Measurements from ENCODE around the gene MAGOH. TPM values are rescaled to one million over a fixed set of nuclear protein-coding genes. Genes with fewer than 3 reads are reported as not detected.

Gene MAGOH
- total and polyA plus RNA-seq, 2 donors (not counting 1 experiment from before 2014, with no cell fraction given), result 10.8 to 45.6 TPM

- Histone ChIP-seq H3K4me2 (replicated peaks; ENCODE audit: low read depth, low read length, poor library complexity, severe bottlenecking) (no peak overlapping the region), H2AFZ (ENCODE audit: insufficient read depth, low read depth, low read length, poor library complexity, severe bottlenecking) (no peak overlapping the region), H3K27ac (ENCODE audit: low read length in 2 of 2) (no peak overlapping the region), H3K9me3 (ENCODE audit: control extremely low read depth in 1 of 3, control insufficient read depth in 2 of 3, insufficient read depth in 1 of 3, low read length in 2 of 3) (no peaks in the 10 kb centered on the region), H3K4me1 (ENCODE audit: control insufficient read depth in 2 of 2, insufficient read depth in 2 of 2, low read length in 2 of 2) (peaks cover 0 to 10% of the 10 kb centered on the region in 2 donors), H3K36me3 (replicated peaks in 1 of 2; ENCODE audit: control extremely low read depth in 1 of 2, control insufficient read depth in 1 of 2, extremely low read depth in 1 of 2, insufficient read depth in 2 of 2, low read length in 1 of 2) (peaks cover 0 to 5% of the 10 kb centered on the region in 2 experiments), H4K20me1 (ENCODE audit: control insufficient read depth, insufficient read depth, low read length, poor library complexity, severe bottlenecking) (no peaks in the 10 kb centered on the region), H3K4me3 (ENCODE audit: control extremely low read depth in 1 of 5, extremely low read depth in 1 of 5, insufficient read depth in 1 of 5, low read depth in 2 of 5, low read length in 4 of 5) (no peak overlapping the region), H3K9ac (ENCODE audit: low read length) (no peak overlapping the region), H3K27me3 (replicated peaks in 1 of 4; ENCODE audit: control extremely low read depth in 1 of 4, control insufficient read depth in 3 of 4, insufficient read depth in 4 of 4, low read length in 3 of 4) (no peaks in the 10 kb centered on the region), H3K79me2 (ENCODE audit: control insufficient read depth, insufficient read depth, low read length) (no peaks in the 10 kb centered on the region)
- Mint-ChIP-seq H3K9me3 (ENCODE audit: insufficient read depth) (no peaks in the 10 kb centered on the region), H3K27ac (no peak overlapping the region), H3K4me3 (no peak overlapping the region), H3K27me3 (no peaks in the 10 kb centered on the region), H3K4me1 (peaks cover 8% of the 10 kb centered on the region)
- DNase-seq (no peak), ATAC-seq (ENCODE audit: low read depth) (no peak)
- ChIA-PET CTCF (interaction anchor here (3.6 kb wide), 1 partner anchor 10 kb away, joined by 17 read pairs; no protein-coding TSS in a partner anchor), POLR2A (no interaction called here)
- intact Hi-C loops (cut with micrococcal nuclease), result no loop called here
- TF ChIP-seq EZH2 (IDR thresholded peaks at IDR 0.05; ENCODE audit: borderline replicate concordance, insufficient read depth, low read depth, low read length, poor library complexity, severe bottlenecking) (no peak), CTCF (IDR thresholded peaks at IDR 0.05) (no peak)
Measured at GRCh38 chr1:53267761-53268160, 29.4 kb upstream of the MAGOH start.

DNA sequence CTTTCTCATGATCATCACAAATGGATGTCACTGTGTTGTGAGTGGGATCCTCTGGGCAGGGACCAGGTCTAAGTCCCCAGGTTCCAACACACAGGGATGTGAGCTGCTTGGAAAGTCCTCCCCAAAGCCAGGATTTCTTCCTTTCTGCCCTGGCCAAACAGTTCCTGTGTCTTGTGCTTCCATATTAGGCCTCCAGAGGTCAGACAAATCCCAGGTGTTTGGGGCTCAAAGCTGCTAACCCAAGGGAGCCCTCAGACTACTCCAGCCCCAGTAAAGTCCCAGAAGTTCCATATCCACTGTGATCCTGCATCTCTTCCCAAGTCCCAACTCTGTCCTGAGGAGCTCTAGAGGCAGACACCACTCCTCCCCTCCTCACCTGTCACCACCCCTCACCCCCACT is 27.7 kb upstream of the MAGOH start:
- H3K27me3 Mint-ChIP-seq, result no peaks in the 10 kb centered on the region
- no peak overlapping the region for H3K27ac Mint-ChIP-seq
- H3K9me3 Mint-ChIP-seq (ENCODE audit: insufficient read depth), result no peaks in the 10 kb centered on the region
- Histone ChIP-seq H4K20me1 (ENCODE audit: control insufficient read depth, insufficient read depth, low read length, poor library complexity, severe bottlenecking) (no peaks in the 10 kb centered on the region), H3K9ac (ENCODE audit: low read length) (no peak overlapping the region), H3K79me2 (ENCODE audit: control insufficient read depth, insufficient read depth, low read length) (no peaks in the 10 kb centered on the region), H3K9me3 (ENCODE audit: control extremely low read depth in 1 of 3, control insufficient read depth in 2 of 3, insufficient read depth in 1 of 3, low read length in 2 of 3) (no peaks in the 10 kb centered on the region), H3K4me1 (ENCODE audit: control insufficient read depth in 2 of 2, insufficient read depth in 2 of 2, low read length in 2 of 2) (peaks cover 0 to 10% of the 10 kb centered on the region in 2 donors), H3K4me2 (replicated peaks; ENCODE audit: low read depth, low read length, poor library complexity, severe bottlenecking) (no peak overlapping the region), H3K4me3 (ENCODE audit: control extremely low read depth in 1 of 5, extremely low read depth in 1 of 5, insufficient read depth in 1 of 5, low read depth in 2 of 5, low read length in 4 of 5) (no peak overlapping the region), H3K27me3 (replicated peaks in 1 of 4; ENCODE audit: control extremely low read depth in 1 of 4, control insufficient read depth in 3 of 4, insufficient read depth in 4 of 4, low read length in 3 of 4) (no peaks in the 10 kb centered on the region), H3K36me3 (replicated peaks in 1 of 2; ENCODE audit: control extremely low read depth in 1 of 2, control insufficient read depth in 1 of 2, extremely low read depth in 1 of 2, insufficient read depth in 2 of 2, low read length in 1 of 2) (peaks cover 0 to 5% of the 10 kb centered on the region in 2 experiments), H2AFZ (ENCODE audit: insufficient read depth, low read depth, low read length, poor library complexity, severe bottlenecking) (no peak overlapping the region), H3K27ac (ENCODE audit: low read length in 2 of 2) (no peak overlapping the region)
- DNase-seq (no peak), ATAC-seq (ENCODE audit: low read depth) (no peak)
- TF ChIP-seq CTCF (IDR thresholded peaks at IDR 0.05) (no peak), EZH2 (IDR thresholded peaks at IDR 0.05; ENCODE audit: borderline replicate concordance, insufficient read depth, low read depth, low read length, poor library complexity, severe bottlenecking) (no peak)
- H3K4me1 Mint-ChIP-seq, result peaks cover 8% of the 10 kb centered on the region
- ChIA-PET CTCF (interaction anchor here (1.5 to 3.6 kb wide), 2 partner anchors 8 to 12 kb away, joined by 4 to 17 read pairs; no protein-coding TSS in a partner anchor), POLR2A (no interaction called here)
- H3K4me3 Mint-ChIP-seq, result no peak overlapping the region
- intact Hi-C loops (cut with micrococcal nuclease), result no loop called here
